GM18907 (cell line): ENCODE results near the gene F12.

Experiments
- ATAC-seq: cut with Tn5 transposase; IDR thresholded peaks from one replicate; pipeline ENCODE4 v1.9.1; 2021; ENCODE audit warnings: mild to moderate bottlenecking, moderate library complexity; ENCODE audit not compliant: unreplicated experiment

The F12 gene

DNA sequence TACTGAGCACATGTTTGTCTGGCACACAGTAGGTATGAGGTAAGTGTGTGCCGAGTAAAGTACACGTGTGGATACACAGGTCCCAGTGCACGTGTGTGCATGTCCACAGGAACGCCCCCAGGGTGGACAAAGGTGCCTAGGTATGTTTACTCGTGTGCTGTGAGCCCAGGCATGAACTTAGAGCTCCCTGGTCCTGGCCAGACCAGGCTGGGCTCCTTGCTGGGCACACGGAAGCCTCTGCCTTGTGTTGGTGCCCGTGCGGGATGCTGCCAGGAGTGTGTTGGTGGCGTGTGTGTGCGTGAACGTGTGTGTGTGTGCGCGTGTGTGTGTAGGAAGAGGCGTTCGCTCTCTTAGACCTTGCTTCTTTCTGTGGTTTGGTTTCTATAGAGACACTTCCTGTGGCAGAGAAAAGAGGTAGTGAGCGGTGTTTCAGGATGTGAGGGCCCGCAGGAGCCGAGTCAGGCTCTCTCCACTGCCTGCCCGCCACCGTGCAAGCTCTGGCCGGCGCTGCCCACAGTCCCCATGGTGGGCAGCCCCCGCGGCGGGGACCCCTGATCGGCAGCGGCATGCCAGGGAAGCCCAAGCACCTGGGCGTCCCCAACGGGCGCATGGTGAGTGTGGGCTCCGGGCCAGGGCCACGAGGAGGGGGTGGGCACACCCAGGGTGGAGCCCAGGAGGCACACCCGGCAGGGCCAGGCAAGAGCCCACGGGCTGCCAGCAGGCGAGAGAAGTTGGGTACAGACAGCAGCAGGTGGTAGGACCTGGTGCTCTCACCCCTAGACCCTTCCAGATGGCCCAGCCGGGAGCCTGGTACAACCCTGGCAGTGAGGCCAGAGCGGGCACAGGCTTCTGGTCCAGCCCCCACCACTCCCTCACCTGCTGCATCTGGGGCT lies 51.7 kb downstream of the F12 start, which contains the start of gene RGS14:
TSS of gene RGS14 (plus strand) at position 466 of the 893 bp plus-strand sequence. CDS start at position 567, 101 bp downstream.
- ATAC-seq, result peak; percentile 83

DNA sequence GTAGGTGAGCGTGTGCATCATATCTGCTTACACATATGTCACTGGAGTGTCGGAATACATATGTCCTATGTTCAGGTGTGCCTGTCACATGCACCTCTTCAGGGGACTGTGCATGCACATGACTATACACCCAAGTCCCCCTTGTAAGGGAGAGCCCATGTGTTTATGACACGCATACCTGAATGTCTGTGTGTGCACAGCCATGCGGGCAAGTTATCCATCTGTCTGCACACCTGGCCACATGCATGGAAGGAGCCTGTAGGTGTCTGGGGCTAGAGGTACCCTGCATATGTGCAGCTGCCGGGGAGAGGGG lies 52.3 kb downstream of the F12 start:
- peak; percentile 1 for ATAC-seq

- no peak for ATAC-seq
These were observed 52.6 kb downstream of the F12 start for GRCh38 chr5:177356746-177357145.

DNA sequence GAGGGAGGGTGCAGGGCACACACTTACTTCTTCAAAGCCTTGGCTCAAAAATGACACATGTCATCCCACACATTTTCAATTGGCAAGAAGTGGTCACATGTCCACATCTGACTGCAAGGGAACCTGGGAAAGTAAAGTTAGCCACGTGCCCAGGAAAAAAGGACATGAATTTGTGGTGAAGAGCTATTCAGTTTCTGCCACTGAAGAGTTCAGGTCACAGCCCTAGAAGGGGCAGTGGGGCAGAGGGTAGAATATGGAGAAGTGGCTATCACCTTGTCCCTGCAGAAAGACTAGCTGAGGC lies 53.5 kb downstream of the F12 start:
- no peak for ATAC-seq

GRCh38 chr5:177355162-177355867 lies 54.0 kb downstream of the F12 start:
- ATAC-seq, result no peak

GRCh38 chr5:177354711-177355110 lies 54.7 kb downstream of the F12 start:
- ATAC-seq, result no peak

DNA sequence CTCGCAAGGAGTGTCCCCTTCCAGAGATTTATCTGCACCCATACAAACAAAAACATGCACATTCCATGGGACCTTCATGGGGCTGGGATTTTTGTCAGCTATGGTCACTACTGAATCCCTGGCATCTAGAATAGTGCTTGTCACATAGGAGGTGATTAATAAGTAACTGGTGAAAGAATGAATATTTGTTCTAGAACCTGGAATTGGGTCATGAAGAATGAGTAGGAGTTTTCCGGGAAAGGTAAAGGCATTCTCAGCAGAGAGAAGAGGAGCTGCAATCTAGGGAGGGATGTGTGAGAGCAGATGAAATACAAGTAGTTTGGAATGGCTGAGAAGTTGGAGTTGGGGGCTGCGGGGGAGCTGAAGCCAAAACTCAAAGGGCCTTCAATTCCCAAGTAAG lies 55.1 kb downstream of the F12 start:
- no peak for ATAC-seq

DNA sequence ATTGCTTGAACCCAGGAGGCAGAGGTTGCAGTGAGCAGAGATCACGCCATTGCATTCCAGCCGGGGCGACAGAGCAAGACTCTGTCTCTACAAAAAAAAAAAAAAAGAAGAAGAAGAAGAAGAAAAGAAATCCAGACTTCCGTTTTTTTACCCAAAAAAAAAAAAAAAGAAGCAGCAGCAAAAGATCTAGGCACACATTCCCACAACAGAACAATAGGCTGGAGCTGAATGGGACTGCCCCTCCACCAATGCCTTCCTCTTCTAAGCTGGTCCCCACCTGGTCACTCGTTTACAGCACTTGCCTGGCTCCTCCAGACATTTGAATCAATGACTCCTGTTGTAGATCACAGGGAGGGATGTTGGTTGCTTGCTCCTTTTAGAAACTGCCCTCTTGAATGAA lies 56.3 kb downstream of the F12 start:
- ATAC-seq, result no peak
